Lung microvascular endothelial cell (primary cell): ENCODE measurements around the gene STK32B. TPM values are rescaled to one million over a fixed set of nuclear protein-coding genes. Genes with fewer than 3 reads are reported as not detected.
A peak's percentile ranks its signal among the peaks of the same experiment; 100 is the strongest.
"Not testable (repeated sequence)": the region's sequence is repeated elsewhere in the genome, so short reads cannot be mapped to it uniquely, and the experiment has no call there.

ENCODE experiments used
- DNase-seq, 2 donors: peaks; one replicate each; pipeline versions ENCODE4 v3.0.0 to v3.0.0-alpha.2; 2010; ENCODE audit warnings: low read depth in 2 of 2
- total RNA-seq: library from RNA; depleted of rRNA; stranded (reverse); fragments of >200 nt; gene quantifications from 2 replicates; pipeline ENCODE4 v1.2.1, GENCODE V29; 2014

STK32B gene
- total RNA-seq, 1 donor from 2014 or later, result 17.9 TPM

- peak in 1 of 2 donors; percentile 28 for DNase-seq
Observed at GRCh38 chr4:5203309-5203992, 152.2 kb downstream of the STK32B start.

GRCh38 chr4:5203993-5204310 is 152.7 kb downstream of the STK32B start:
- DNase-seq, result no peak

- DNase-seq, result no peak
Observed at GRCh38 chr4:5204781-5205180, 153.5 kb downstream of the STK32B start.

DNA sequence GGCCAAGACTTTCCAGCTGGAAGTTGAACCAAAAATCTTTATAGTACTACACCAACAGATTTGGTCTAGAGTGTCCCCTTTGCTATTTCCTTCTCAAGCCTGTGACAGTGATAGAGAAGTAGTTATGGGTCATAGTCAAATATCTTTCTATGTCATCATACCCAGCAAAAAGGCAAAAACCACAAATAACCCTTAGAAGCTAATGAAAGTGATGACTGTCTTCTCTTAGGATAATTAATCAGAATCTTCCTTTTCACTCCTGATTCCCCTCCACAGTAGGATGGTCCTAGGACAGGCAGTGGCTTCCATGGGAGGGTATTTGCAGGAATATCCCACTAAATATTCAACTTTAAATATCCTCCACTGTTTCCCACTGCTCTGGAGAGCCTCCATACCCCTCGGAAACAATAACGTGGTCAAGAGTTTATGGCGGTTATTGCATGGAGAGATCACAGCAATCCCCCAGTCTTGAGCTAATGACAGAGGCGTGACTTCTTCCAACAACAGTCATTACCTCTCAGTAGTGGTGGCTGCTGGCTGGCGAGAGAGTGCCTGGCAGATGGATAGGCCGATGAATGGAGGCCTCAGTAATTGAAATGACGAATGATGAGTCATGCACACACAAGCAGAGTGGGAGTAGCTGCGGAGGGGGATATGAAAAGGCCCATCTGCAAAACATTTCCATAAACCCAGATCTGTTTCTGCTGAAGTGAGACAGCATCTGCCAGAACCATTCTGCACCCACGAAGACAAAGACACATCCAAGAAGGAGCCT is 154.9 kb downstream of the STK32B start:
- DNase-seq, result peak; percentile 51 to 81

DNA sequence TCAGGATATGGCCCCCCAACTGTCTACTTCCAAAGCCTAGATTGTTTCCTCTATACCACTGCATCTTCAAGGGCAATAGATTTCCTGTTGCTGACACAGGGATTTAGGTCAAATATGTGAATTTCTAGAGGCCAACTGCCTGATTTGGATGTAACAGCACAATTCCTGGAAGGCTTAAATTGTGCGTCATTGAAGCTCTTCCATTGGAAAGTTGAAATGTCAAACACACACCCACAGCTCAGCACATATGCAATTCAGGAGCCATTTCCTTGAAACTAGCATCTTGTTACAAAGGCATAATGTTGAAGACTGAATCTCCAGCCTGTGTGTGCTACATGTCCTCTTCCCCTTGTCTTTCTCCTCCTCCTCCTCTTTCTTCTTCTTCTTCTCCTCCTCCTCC is 158.6 kb downstream of the STK32B start:
- peak in 1 of 2 donors; percentile 20 for DNase-seq

- no peak for DNase-seq
Observed at GRCh38 chr4:5211282-5211839, 160.1 kb downstream of the STK32B start.

DNA sequence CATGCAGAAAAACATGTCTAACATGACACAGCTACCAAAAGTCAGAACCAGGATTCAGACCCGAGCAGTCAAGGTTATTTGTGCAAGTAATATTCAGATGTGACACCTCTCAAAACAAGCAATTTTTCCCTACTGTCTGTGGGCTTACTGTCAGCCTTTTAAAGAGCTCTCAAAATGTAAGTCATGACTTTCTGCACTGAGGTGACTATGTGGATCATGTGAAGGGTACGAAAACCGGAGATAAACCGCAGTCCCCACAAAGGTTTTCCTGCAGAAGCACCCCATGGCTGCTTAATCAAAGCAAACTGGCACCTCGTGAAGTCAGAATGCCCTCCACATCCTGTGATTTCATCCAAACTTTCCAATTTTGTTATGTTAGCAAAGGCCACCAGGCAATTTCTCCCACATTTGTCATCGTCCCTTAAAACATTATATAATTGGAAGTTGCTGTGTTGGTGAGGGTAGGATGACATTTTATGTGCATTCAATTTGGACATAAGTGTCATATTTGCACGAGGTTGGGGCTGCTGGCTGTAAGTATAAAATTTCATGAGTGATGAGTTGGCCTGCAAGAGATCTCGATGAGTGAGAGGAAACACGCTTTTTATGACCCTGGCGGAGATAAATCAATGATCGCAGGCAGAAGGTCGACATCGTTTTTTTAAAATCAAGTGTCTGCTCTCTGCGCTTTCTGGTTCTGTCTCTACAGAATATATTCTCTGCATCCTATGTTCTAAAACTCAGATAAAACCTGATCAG is 161.2 kb downstream of the STK32B start:
- DNase-seq, result peak in 1 of 2 donors; percentile 47

DNA sequence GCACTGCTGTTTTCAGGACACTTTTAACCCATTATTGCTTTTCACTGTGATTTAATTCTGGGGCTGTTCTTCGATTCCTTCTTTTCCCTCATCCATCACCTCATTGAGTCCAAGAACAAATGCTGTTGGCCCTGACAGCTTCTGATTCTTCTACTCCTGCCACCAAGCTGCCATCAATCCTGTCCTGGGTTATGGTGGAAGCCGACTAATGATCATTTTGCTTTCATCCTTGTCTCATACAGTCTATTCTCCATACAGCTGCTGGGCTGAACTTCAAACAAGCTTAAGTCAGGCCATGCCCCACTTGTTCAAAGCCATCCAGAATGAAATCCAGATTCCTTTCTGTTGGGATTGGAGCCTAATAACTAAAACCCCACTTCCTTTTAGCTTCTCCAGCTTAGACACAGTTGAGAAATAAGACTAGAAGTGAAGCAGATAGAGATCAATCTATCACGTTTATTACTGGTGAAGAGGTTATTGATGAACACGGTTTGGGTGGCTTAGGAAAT is 161.9 kb downstream of the STK32B start:
- no peak for DNase-seq

GRCh38 chr4:5215321-5215720 is 164.0 kb downstream of the STK32B start:
- peak in 1 of 2 donors; percentile 17 for DNase-seq

DNA sequence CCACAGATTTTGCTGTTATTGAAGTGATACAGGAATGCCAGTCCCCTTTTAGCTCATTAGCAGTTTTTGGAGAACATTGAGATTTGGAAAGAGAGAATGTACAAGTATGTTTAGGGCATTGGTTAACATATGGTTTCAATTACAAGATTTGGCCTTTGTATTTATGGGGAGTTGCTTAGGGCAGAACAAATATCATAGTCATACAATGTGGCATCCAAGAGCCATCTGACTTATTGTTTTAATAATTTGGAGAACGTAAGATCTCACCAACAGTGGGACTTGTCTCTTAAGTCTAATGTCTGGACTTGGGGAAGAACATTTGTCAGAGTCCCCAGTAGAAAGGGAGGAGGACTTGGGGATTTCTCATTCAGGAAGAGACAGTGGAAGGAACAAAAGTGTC is 166.1 kb downstream of the STK32B start:
- no peak for DNase-seq

DNA sequence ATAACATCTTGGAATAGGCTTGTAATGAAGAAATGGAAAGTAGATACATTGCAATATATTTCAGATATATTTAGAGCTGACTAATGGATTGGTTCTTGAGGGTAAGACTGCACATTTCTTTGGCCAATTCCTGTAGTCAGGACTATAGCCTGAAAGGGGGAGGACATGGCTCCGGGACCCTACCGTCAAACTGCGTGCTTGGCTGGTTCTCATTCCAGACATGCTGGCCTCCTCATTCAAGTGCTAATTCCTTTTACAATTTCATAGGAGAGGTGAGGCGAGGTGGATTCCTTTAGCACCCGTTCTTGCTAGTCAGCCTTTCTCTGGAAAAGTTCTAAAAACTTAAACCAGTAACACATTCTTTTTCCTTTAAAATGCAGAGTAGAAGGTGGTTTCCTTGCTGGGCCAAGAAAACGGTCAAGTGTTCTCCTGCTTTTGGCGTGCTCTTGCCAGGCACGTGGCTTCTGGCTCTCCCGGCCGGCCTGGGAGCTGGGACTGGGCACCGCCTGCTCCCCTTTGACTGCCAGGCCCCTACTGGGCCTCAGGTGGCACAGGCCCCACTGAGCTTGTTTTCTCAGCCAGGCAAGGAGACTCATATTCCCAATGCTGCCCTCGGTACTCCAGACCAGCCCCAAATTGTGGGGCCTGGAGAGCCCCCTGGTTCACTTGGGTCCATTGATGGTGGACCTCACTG is 167.2 kb downstream of the STK32B start:
- no peak for DNase-seq

- DNase-seq, result peak; percentile 55 to 67
Observed at GRCh38 chr4:5220028-5220427, 168.7 kb downstream of the STK32B start.

- no peak for DNase-seq
Observed at GRCh38 chr4:5222047-5222446, 170.8 kb downstream of the STK32B start.

DNA sequence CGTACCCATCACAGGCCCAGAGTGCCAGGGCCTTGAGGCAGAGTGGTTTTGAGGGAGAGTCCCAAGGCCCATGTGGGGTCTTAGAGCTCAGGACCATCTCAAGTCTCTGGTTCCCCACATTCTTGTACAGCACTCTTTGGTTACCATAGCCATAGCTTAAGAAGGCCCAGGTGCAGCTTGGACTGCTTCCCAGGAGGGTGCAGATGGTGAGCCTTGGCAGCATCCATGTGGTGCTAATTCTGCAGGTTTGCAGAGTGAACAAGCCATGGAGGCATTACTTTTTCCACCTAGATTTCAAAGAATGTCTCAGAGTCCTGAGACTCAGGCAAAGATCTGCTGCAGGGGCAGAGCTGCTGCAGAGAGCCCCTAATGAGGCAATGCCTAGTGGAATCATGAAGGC is 171.7 kb downstream of the STK32B start:
- DNase-seq, result no peak

DNA sequence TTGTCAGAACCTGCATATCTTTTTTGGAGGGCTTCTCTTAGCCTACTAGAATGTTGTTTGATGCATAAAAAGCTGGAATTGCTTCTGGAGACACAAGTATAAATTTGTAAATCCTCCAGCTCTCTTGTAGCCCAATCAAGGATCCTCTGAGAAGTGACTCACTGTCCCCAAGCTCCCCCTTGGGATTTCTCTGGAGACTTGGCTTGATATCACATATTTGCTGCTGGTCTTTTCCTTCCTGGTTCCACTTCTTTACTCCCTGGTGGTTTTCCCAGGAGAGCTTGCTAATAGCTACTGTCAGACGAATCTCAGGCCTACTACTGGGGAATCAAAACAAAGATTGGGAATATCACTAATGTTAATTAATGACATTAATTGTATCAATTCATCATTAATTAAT is 173.1 kb downstream of the STK32B start:
- peak in 1 of 2 donors; percentile 81 for DNase-seq

DNA sequence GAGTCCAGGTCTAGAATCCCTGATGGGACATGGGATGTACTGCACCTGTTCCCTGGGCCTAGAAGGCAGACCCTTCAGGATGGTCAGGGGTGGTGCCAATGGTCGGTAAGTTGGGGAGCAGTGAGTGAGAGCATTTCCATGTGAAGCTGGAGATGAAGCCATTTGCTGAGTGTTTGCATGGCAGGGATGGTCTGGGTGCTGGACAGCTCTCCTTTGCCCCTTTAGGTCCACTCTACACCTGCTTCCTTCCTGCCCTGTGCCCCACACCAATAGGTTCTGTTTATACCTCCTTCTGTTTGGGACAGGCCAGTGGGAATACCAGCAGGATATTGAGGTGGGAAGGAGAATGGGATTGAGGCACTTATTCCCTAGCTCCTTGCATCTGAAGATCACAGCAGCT is 181.3 kb downstream of the STK32B start:
- DNase-seq, result no peak

DNA sequence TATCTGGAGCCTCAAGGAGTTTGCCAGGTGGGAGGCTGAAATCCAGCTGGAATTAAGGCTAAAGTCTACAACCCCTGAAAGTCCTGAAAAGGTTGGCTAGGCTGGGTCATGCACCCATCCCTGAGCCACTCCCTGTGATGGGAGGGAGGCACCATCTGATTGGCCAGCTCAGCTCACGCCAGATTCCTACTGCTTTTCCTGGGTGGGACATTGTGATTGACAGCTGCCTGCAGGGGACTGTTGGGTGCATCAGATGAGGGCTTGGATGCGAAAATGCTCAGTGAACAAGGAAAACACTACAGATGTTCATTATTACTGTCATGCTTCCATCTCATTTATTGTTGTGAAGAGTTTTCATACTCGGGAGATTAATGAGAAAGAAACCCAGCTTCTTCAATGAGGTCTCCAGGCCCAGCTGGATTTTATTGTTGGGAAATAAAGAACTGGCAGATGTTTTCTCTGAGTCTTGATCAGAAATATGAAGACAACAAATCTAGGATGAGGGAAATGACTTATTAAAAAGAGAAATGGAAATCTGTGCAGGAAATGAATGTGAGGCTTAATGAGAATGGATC is 185.9 kb downstream of the STK32B start:
- DNase-seq, result no peak

DNA sequence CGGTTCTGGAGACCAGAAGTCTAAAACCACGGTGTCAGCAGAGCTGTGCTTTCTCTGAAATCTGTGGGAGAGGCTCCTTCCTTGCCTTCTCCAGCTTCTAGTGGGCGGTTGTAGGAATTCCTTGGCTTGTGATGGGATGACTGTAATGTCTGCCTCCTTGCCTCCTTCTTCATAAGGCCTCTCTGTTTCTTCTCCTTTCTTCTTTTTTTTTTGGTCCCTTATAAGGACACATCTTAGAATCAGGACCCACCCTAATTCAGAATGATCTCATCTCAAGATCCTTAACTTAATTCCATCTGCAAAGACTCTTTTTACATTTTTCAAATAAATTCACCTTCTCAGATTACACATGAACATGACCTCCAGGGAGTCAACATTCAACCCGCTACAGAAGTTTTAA is 186.9 kb downstream of the STK32B start:
- no peak for DNase-seq

GRCh38 chr4:5247061-5247460 is 195.8 kb downstream of the STK32B start:
- not testable (repeated sequence) for DNase-seq

DNA sequence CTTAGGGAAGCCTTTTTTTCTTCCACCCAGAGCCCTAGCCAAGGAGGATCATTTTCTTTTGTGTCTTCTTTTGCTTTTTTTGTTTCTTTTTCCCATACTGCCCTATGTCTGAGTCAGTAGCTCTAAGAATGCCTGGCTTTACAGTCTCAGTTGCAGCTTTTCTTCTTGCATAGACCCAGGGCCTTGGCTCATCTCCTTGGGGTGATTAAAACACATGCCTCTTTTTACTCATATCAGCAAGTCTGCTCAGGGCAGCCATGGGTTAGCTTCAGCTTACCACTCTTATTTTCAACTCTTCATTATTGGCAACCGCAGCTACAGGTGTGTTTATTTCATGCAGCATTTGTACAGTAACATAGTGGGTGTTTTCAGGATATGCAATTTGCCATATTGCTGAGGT is 196.5 kb downstream of the STK32B start:
- no peak for DNase-seq

- DNase-seq, result no peak
Observed at GRCh38 chr4:5249727-5250126, 198.4 kb downstream of the STK32B start.
